Stimulated activated naive B cell treated with anti-CD40 and anti-IgM and Interleukin-4, amounts not matched to agents 10 μg/mL and 1 μg/mL and 100 μg/mL, for 72 hours (primary cell): Measurements from ENCODE around the gene CYP46A1.

Source experiments
- ATAC-seq, 2 donors: fragments of 150-1000 bp; cut with Tn5 transposase; replicated peaks; 2 replicates each; pipeline ENCODE4 v1.10.0; 2021; ENCODE audit warnings: moderate library complexity in 1 of 2
- DNase-seq: peaks from one replicate; pipeline ENCODE4 v3.0.0; 2021
- H3K27ac Mint-ChIP-seq: one replicate; pipeline ENCODE4 v1.8.0; 2022; ENCODE audit warnings: mild to moderate bottlenecking, mixed read lengths
- H3K27me3 Mint-ChIP-seq, 2 donors: one replicate each; pipeline ENCODE4 v1.8.0; 2022; ENCODE audit warnings: mixed read lengths in 2 of 2
- H3K36me3 Mint-ChIP-seq, 2 donors: one replicate each; pipeline ENCODE4 v1.8.0; 2022; ENCODE audit warnings: mixed read lengths in 2 of 2, mild to moderate bottlenecking in 1 of 2
- H3K4me1 Mint-ChIP-seq, 2 donors: one replicate each; pipeline ENCODE4 v1.8.0; 2022; ENCODE audit warnings: mixed read lengths in 2 of 2, mild to moderate bottlenecking in 1 of 2
- H3K4me3 Mint-ChIP-seq, 2 donors: one replicate each; pipeline ENCODE4 v1.8.0; 2022; ENCODE audit warnings: mild to moderate bottlenecking in 2 of 2, mixed read lengths in 2 of 2, moderate library complexity in 1 of 2
- H3K9me3 Mint-ChIP-seq, 2 donors: one replicate each; pipeline ENCODE4 v1.8.0; 2022; ENCODE audit warnings: mixed read lengths in 2 of 2, mild to moderate bottlenecking in 1 of 2

The CYP46A1 gene

GRCh38 chr14:99674064-99674650 lies 9.9 kb upstream of the CYP46A1 start:
- H3K27me3 Mint-ChIP-seq = peaks cover 38 to 44% of the 10 kb centered on the region in 2 donors
- no peak for DNase-seq
- no peak for ATAC-seq
- no peak overlapping the region for H3K4me3 Mint-ChIP-seq
- peaks cover 1 to 5% of the 10 kb centered on the region in 2 donors for H3K9me3 Mint-ChIP-seq
- no peak overlapping the region for H3K27ac Mint-ChIP-seq
- peaks cover 5 to 8% of the 10 kb centered on the region in 2 donors for H3K4me1 Mint-ChIP-seq
- H3K36me3 Mint-ChIP-seq = peaks cover 0 to 2% of the 10 kb centered on the region in 2 donors

GRCh38 chr14:99674776-99675381 lies 9.2 kb upstream of the CYP46A1 start:
- peaks cover 0 to 3% of the 10 kb centered on the region in 2 donors for H3K36me3 Mint-ChIP-seq
- DNase-seq = no peak
- peaks cover 5 to 8% of the 10 kb centered on the region in 2 donors for H3K4me1 Mint-ChIP-seq
- H3K9me3 Mint-ChIP-seq = peaks cover 1 to 5% of the 10 kb centered on the region in 2 donors
- ATAC-seq = no peak
- no peak overlapping the region for H3K27ac Mint-ChIP-seq
- peaks cover 39 to 43% of the 10 kb centered on the region in 2 donors for H3K27me3 Mint-ChIP-seq
- H3K4me3 Mint-ChIP-seq = no peak overlapping the region

GRCh38 chr14:99675382-99675835 lies 8.7 kb upstream of the CYP46A1 start:
- peaks cover 5 to 8% of the 10 kb centered on the region in 2 donors for H3K4me1 Mint-ChIP-seq
- ATAC-seq (no peak), DNase-seq (no peak)
- peaks cover 0 to 3% of the 10 kb centered on the region in 2 donors for H3K36me3 Mint-ChIP-seq
- H3K27me3 Mint-ChIP-seq = peaks cover 36 to 40% of the 10 kb centered on the region in 2 donors
- H3K9me3 Mint-ChIP-seq = peaks cover 1 to 5% of the 10 kb centered on the region in 2 donors
- H3K4me3 Mint-ChIP-seq = no peak overlapping the region
- H3K27ac Mint-ChIP-seq = no peak overlapping the region

DNA sequence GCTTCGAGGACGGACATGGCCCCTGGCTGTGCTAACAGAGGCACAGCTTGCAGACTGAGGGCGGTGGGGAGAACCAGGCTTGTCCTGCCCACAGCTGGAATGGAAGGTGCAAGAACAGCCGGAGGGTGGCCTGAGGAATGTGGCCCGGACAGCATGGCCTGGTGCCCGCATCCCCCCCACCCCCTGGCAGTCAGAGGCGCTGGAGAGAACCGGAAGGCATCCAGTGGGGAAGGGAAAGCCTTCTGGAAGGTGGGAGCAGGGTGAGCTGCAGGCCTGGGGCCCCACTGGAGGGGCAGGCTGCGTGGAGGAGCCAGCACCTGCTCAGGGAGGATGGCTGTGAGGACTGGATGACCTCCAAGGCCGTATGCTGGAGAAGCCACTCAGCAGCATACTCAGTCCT lies 8.1 kb upstream of the CYP46A1 start:
- ATAC-seq (no peak), DNase-seq (no peak)
- Mint-ChIP-seq H3K9me3 (peaks cover 1 to 5% of the 10 kb centered on the region in 2 donors), H3K27me3 (peaks cover 31 to 38% of the 10 kb centered on the region in 2 donors), H3K4me3 (no peak overlapping the region), H3K27ac (no peak overlapping the region), H3K36me3 (peaks cover 0 to 3% of the 10 kb centered on the region in 2 donors), H3K4me1 (peaks cover 5 to 8% of the 10 kb centered on the region in 2 donors)

GRCh38 chr14:99676657-99677056 lies 7.4 kb upstream of the CYP46A1 start:
- no peak overlapping the region for H3K4me3 Mint-ChIP-seq
- peaks cover 32 to 41% of the 10 kb centered on the region in 2 donors for H3K27me3 Mint-ChIP-seq
- ATAC-seq (no peak), DNase-seq (no peak)
- peaks cover 5 to 8% of the 10 kb centered on the region in 2 donors for H3K4me1 Mint-ChIP-seq
- H3K36me3 Mint-ChIP-seq = peaks cover 0 to 3% of the 10 kb centered on the region in 2 donors
- no peak overlapping the region for H3K27ac Mint-ChIP-seq
- peaks cover 1 to 5% of the 10 kb centered on the region in 2 donors for H3K9me3 Mint-ChIP-seq

DNA sequence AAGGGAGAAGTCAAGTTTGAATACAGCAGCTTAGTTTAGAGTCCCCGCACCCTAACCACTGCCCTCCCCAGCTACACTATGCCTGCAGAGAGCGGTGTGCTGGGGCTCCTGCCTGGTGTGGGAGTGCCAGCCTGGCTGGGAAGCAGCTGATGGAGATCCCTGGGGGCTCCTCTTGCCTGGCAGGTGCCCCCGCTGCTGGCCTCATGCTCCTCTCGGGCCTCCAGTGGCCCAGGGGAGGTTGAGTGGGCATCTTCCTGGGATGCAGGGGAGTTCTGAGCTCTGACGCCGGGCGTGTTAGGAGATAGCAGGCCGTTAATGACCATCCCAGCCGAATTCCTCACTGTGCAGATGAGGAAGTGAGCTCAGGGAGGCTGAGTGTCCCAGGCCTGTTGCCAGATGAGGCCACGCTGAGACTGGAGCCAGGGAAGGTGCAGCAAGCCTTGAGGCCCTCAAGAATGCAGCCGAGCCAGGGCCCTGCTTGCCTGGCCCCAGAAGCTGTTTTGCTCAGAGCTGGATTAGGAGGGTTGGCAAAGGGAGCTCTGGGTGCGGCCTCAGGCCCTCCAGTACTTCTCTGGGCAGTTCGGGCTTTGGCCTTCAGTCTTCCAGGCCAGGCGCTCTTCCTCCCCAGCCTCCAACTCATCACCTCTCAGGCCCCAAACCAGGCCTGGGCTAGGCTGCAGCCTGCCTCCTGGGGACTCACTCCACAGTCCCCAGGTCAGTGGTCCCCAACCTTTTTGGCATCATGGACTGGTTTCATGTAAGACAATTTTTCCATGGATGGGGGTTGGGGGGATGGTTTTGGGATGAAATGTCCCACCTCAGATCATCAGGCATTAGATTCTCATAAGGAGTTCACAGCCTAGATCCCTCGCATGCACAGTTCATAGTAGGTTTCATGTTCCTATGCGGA lies 6.6 kb upstream of the CYP46A1 start:
- Mint-ChIP-seq H3K9me3 (peaks cover 1 to 5% of the 10 kb centered on the region in 2 donors), H3K4me3 (no peak overlapping the region), H3K36me3 (peaks cover 0 to 4% of the 10 kb centered on the region in 2 donors), H3K27ac (no peak overlapping the region), H3K4me1 (peaks cover 4 to 7% of the 10 kb centered on the region in 2 donors), H3K27me3 (peaks cover 29 to 37% of the 10 kb centered on the region in 2 donors)
- ATAC-seq (no peak), DNase-seq (no peak)

GRCh38 chr14:99678198-99678597 lies 5.9 kb upstream of the CYP46A1 start:
- ATAC-seq = no peak
- Mint-ChIP-seq H3K4me3 (no peak overlapping the region), H3K27me3 (peaks cover 26 to 35% of the 10 kb centered on the region in 2 donors), H3K4me1 (peaks cover 3 to 8% of the 10 kb centered on the region in 2 donors), H3K9me3 (peaks cover 1 to 5% of the 10 kb centered on the region in 2 donors), H3K36me3 (peaks cover 0 to 7% of the 10 kb centered on the region in 2 donors), H3K27ac (no peak overlapping the region)
- DNase-seq = no peak

- Mint-ChIP-seq H3K27me3 (peaks cover 24 to 33% of the 10 kb centered on the region in 2 donors), H3K4me3 (no peak overlapping the region), H3K9me3 (peaks cover 1 to 5% of the 10 kb centered on the region in 2 donors), H3K27ac (no peak overlapping the region), H3K36me3 (peaks cover 0 to 7% of the 10 kb centered on the region in 2 donors), H3K4me1 (peaks cover 3 to 12% of the 10 kb centered on the region in 2 donors)
- ATAC-seq (no peak), DNase-seq (no peak)
Observed at GRCh38 chr14:99679111-99679510, 5.0 kb upstream of the CYP46A1 start.

GRCh38 chr14:99679543-99679942 lies 4.6 kb upstream of the CYP46A1 start:
- ATAC-seq (no peak), DNase-seq (no peak)
- Mint-ChIP-seq H3K27me3 (peaks cover 22 to 28% of the 10 kb centered on the region in 2 donors), H3K27ac (no peak overlapping the region), H3K4me3 (no peak overlapping the region), H3K4me1 (peaks cover 3 to 12% of the 10 kb centered on the region in 2 donors), H3K36me3 (peaks cover 0 to 7% of the 10 kb centered on the region in 2 donors), H3K9me3 (peaks cover 1 to 5% of the 10 kb centered on the region in 2 donors)

DNA sequence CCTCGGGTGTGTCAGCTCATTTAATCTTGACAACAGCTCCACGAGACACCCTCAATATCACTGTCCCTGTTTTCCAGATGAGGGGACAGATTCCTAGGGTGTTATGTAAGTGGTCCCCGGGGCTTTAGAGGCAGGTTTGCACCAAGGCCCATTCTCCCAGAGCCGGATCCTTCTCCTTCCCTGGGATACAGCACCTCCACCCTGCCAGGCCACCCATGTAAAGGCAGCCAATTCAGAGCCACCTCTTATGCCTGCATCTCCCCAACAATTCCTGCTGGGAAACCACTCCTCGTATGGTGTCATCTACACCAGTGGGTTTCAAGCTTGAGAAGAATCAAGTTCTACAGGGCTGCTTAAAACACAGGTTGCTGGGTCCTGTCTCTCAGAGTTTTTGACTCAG lies 4.1 kb upstream of the CYP46A1 start:
- Mint-ChIP-seq H3K4me3 (no peak overlapping the region), H3K27me3 (peaks cover 20 to 29% of the 10 kb centered on the region in 2 donors), H3K27ac (no peak overlapping the region), H3K4me1 (peaks cover 3 to 12% of the 10 kb centered on the region in 2 donors), H3K9me3 (peaks cover 1 to 5% of the 10 kb centered on the region in 2 donors), H3K36me3 (peaks cover 0 to 7% of the 10 kb centered on the region in 2 donors)
- DNase-seq = no peak
- ATAC-seq = no peak

GRCh38 chr14:99681101-99681831 lies 2.8 kb upstream of the CYP46A1 start:
- peaks cover 5 to 18% of the 10 kb centered on the region in 2 donors for H3K4me1 Mint-ChIP-seq
- DNase-seq = no peak
- H3K27ac Mint-ChIP-seq = no peak overlapping the region
- peaks cover 0 to 7% of the 10 kb centered on the region in 2 donors for H3K36me3 Mint-ChIP-seq
- no peak overlapping the region for H3K4me3 Mint-ChIP-seq
- peaks cover 27 to 36% of the 10 kb centered on the region in 2 donors for H3K27me3 Mint-ChIP-seq
- ATAC-seq = no peak
- peaks cover 1 to 5% of the 10 kb centered on the region in 2 donors for H3K9me3 Mint-ChIP-seq

DNA sequence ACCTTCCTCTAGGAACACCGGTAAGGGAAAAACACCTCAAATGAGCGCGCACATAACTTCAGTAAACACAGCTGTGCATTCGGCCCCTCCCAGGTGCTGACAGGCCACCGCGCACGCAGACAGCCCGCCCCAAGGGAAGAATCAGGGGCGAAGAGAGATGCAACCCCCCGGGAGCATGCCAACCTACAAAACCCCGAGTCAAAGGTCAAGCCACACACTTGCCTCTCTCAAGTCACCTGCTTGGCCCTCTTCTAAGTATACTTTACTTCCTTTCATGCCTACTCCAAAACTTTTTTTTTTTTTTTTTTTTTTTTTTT lies 2.3 kb upstream of the CYP46A1 start:
- peaks cover 5 to 19% of the 10 kb centered on the region in 2 donors for H3K4me1 Mint-ChIP-seq
- no peak for ATAC-seq
- peaks cover 0 to 7% of the 10 kb centered on the region in 2 donors for H3K36me3 Mint-ChIP-seq

DNA sequence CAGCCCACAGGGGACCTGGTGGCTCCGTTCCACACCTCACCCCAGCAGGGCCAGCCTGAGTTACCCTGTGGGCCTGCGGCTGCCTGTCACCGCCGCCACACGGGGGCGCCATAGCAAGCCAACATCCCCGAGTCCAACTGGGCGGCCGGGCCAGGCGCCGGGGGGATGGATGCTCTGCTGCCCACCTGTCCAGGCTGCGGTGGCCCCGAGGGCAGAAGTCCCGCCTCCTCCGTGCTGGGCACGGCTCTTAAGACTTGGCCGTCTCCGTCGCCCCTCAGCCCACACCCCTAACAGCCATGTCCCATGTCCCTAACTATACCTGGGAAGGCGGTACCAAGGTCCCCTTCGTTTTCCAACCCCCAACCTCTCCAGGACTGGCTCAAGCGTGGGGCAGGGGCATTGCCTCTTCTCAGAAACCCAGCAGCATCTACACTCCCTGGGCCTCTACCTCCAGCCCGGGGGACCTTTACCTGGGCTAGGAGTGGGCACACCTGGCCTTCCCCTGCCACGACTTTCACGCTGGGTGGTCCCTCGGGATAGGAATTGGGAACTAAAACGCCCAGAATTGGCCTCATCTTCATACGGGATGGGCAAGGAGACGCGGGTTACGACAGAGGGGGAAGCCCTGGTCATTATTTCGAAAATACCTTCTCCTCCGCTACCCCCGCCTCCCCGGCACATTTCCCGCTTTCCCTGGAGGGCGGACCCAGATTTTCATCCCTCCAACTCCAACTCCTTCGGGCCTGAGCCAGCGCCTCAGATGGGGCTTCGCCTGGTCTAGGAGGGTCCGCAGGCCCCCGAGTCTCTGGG lies 1.1 kb upstream of the CYP46A1 start:
- ATAC-seq (peak; percentile 47 to 51), DNase-seq (peak; percentile 69)
- Mint-ChIP-seq H3K36me3 (peaks cover 0 to 7% of the 10 kb centered on the region in 2 donors), H3K27me3 (peaks cover 34 to 46% of the 10 kb centered on the region in 2 donors), H3K4me3 (peak overlapping the region; percentile 91 to 93), H3K27ac (peak overlapping the region; percentile 93), H3K4me1 (peaks cover 5 to 27% of the 10 kb centered on the region in 2 donors), H3K9me3 (peaks cover 1 to 5% of the 10 kb centered on the region in 2 donors)

More for the DNA sequence above, 2.3 kb upstream of the CYP46A1 start:
- H3K9me3 Mint-ChIP-seq = peaks cover 1 to 5% of the 10 kb centered on the region in 2 donors
- H3K27me3 Mint-ChIP-seq = peaks cover 27 to 38% of the 10 kb centered on the region in 2 donors
- no peak for DNase-seq
- no peak overlapping the region for H3K4me3 Mint-ChIP-seq
- H3K27ac Mint-ChIP-seq = no peak overlapping the region
